IMR-90 (cell line): Measurements from ENCODE around the gene PLAC9. TPM values are rescaled to one million over a fixed set of nuclear protein-coding genes. Genes with fewer than 3 reads are reported as not detected.

ENCODE experiments used
- ATAC-seq: fragments of 200-7000 bp; cut with Tn5 transposase; 2 replicates; pipeline ENCODE4 v1.9.1; 2020; ENCODE audit warnings: low read depth, mild to moderate bottlenecking, moderate library complexity
- BruUV-seq: library from RNA; stranded (reverse); fragments of 400-500 nt; replicated peaks from 2 replicates; lab custom pipeline; 2021; lab: Mats Ljungman, UMichigan
- CTCF ChIA-PET: fragments of 300-600 bp; formaldehyde crosslinking; extraction: SDS; loops from one replicate; lab custom pipeline; 2021; ENCODE audit warnings: antibody characterized with exemption; lab: Yijun Ruan, JAX
- POLR2A ChIA-PET: fragments of 300-600 bp; sonication (Branson Sonifier 250); formaldehyde crosslinking; loops from one replicate; lab custom pipeline; 2022; ENCODE audit warnings: antibody characterized with exemption; ENCODE audit not compliant: unreplicated experiment; lab: Charles Lee
- DNase-seq: peaks from one replicate; pipeline ENCODE4 v3.0.0; 2013
- H2AFZ ChIP-seq: replicated peaks from 2 replicates; pipeline ENCODE3; 2013; ENCODE audit warnings: low read length, mild to moderate bottlenecking; ENCODE audit not compliant: poor library complexity
- H2AK5ac ChIP-seq: 2 replicates; pipeline ENCODE4 v1.6.1; 2013; ENCODE audit warnings: low read depth, low read length, inconsistent platforms
- H2AK9ac ChIP-seq: replicated peaks from 2 replicates; pipeline ENCODE3; 2013; ENCODE audit warnings: mild to moderate bottlenecking, low read depth, low read length, moderate library complexity; ENCODE audit not compliant: poor library complexity
- H2BK120ac ChIP-seq: 2 replicates; pipeline ENCODE4 v1.6.1; 2013; ENCODE audit warnings: low read depth, low read length, inconsistent platforms
- H2BK15ac ChIP-seq: 3 replicates; pipeline ENCODE4 v1.6.1; 2013; ENCODE audit warnings: low read depth, low read length, inconsistent platforms
- H2BK20ac ChIP-seq: 2 replicates; pipeline ENCODE4 v1.6.1; 2013; ENCODE audit warnings: low read depth, mild to moderate bottlenecking, inconsistent platforms, low read length, moderate library complexity
- H2BK5ac ChIP-seq: 2 replicates; pipeline ENCODE4 v1.6.1; 2013; ENCODE audit warnings: mild to moderate bottlenecking, low read depth, low read length, inconsistent platforms; ENCODE audit not compliant: poor library complexity, severe bottlenecking
- H3K14ac ChIP-seq: replicated peaks from 2 replicates; pipeline ENCODE4 v1.6.1; 2013; ENCODE audit warnings: low read depth, low read length, inconsistent platforms
- H3K18ac ChIP-seq: 2 replicates; pipeline ENCODE4 v1.6.1; 2013; ENCODE audit warnings: low read depth, low read length, control low read depth
- H3K23ac ChIP-seq: 2 replicates; pipeline ENCODE4 v1.6.1; 2013; ENCODE audit warnings: low read depth, low read length, inconsistent platforms
- H3K27ac ChIP-seq: 2 replicates; pipeline ENCODE4 v1.5.1; 2013; ENCODE audit warnings: mild to moderate bottlenecking, control low read depth, low read length; ENCODE audit not compliant: insufficient read depth
- H3K27me3 ChIP-seq: 2 replicates; pipeline ENCODE4 v1.6.1; 2013; ENCODE audit warnings: low read length; ENCODE audit not compliant: control insufficient read depth, insufficient read depth
- H3K36me3 ChIP-seq: 2 replicates; pipeline ENCODE4 v1.6.1; 2013; ENCODE audit warnings: low read length, mixed read lengths; ENCODE audit not compliant: control insufficient read depth, insufficient read depth
- H3K4ac ChIP-seq: 2 replicates; pipeline ENCODE4 v1.6.1; 2013; ENCODE audit warnings: low read depth, low read length, inconsistent platforms
- H3K4me1 ChIP-seq: 2 replicates; pipeline ENCODE4 v1.6.1; 2013; ENCODE audit warnings: low read length, mixed read lengths; ENCODE audit not compliant: control insufficient read depth, insufficient read depth
- H3K4me2 ChIP-seq: 2 replicates; pipeline ENCODE4 v1.6.1; 2013; ENCODE audit warnings: low read depth, mild to moderate bottlenecking, control low read depth, low read length, moderate library complexity
- H3K4me3 ChIP-seq: 2 replicates; pipeline ENCODE4 v1.5.1; 2013; ENCODE audit warnings: low read depth, mild to moderate bottlenecking, control low read depth, low read length, moderate library complexity; ENCODE audit not compliant: insufficient read depth
- H3K56ac ChIP-seq: 2 replicates; pipeline ENCODE4 v1.6.1; 2013; ENCODE audit warnings: low read length, inconsistent platforms; ENCODE audit not compliant: insufficient read depth; ENCODE audit errors: extremely low read depth
- H3K79me1 ChIP-seq, 2 experiments: 2 replicates each; pipeline ENCODE4 v1.6.1; 2013; ENCODE audit warnings: low read length in 2 of 2, inconsistent platforms in 1 of 2, low read depth in 1 of 2
- H3K9ac ChIP-seq: 2 replicates; pipeline ENCODE4 v1.6.1; 2013; ENCODE audit warnings: low read depth, low read length, control low read depth
- H3K9me1 ChIP-seq: 2 replicates; pipeline ENCODE4 v1.6.1; 2013; ENCODE audit warnings: low read length, inconsistent platforms; ENCODE audit not compliant: insufficient read depth
- H3K9me3 ChIP-seq: 2 replicates; pipeline ENCODE4 v1.6.1; 2013; ENCODE audit warnings: low read length; ENCODE audit not compliant: control insufficient read depth, insufficient read depth
- H4K20me1 ChIP-seq: 2 replicates; pipeline ENCODE4 v1.6.1; 2013; ENCODE audit warnings: low read length, inconsistent platforms; ENCODE audit not compliant: insufficient read depth
- H4K5ac ChIP-seq: 2 replicates; pipeline ENCODE4 v1.6.1; 2013; ENCODE audit warnings: mild to moderate bottlenecking, low read depth, low read length, control low read depth
- H4K8ac ChIP-seq, 2 experiments: 2 replicates each; pipeline ENCODE4 v1.6.1; 2013; ENCODE audit warnings: low read depth in 2 of 2, low read length in 2 of 2, control low read depth in 1 of 2, inconsistent platforms in 1 of 2
- H4K91ac ChIP-seq: 2 replicates; pipeline ENCODE4 v1.6.1; 2013; ENCODE audit warnings: low read depth, low read length, inconsistent platforms; ENCODE audit not compliant: insufficient read depth
- BHLHE40 ChIP-seq: fragments of 150-350 bp; IDR thresholded peaks from 2 replicates; pipeline ENCODE4 v1.6.1; 2016; ENCODE audit warnings: mild to moderate bottlenecking, low read depth, low read length
- CEBPB ChIP-seq: IDR thresholded peaks from 2 replicates; pipeline ENCODE4 v1.6.1; 2012; ENCODE audit warnings: low read depth, low read length, improper control_type of control experiment
- CHD1 ChIP-seq: IDR thresholded peaks from 2 replicates; pipeline ENCODE4 v1.6.1; 2012; ENCODE audit warnings: low read depth, low read length, improper control_type of control experiment
- FOS ChIP-seq: fragments of 150-350 bp; IDR thresholded peaks from 2 replicates; pipeline ENCODE4 v1.6.1; 2016; ENCODE audit warnings: low read depth, low read length
- MAZ ChIP-seq: IDR thresholded peaks from 2 replicates; pipeline ENCODE4 v1.6.1; 2012; ENCODE audit warnings: low read depth, mild to moderate bottlenecking, low read length, improper control_type of control experiment, moderate library complexity, borderline replicate concordance
- NFE2L2 ChIP-seq: fragments of 150-350 bp; IDR thresholded peaks from 2 replicates; pipeline ENCODE4 v1.6.1; 2016; ENCODE audit warnings: low read depth, mild to moderate bottlenecking, low read length
- SMC3 ChIP-seq: fragments of 150-350 bp; IDR thresholded peaks from 2 replicates; pipeline ENCODE4 v1.6.1; 2016; ENCODE audit warnings: low read depth, mild to moderate bottlenecking, antibody characterized with exemption, low read length, moderate library complexity
- USF2 ChIP-seq: fragments of 150-350 bp; IDR thresholded peaks from 2 replicates; pipeline ENCODE4 v1.6.1; 2017; ENCODE audit warnings: mild to moderate bottlenecking, antibody characterized with exemption, low read length, low read depth
- WGBS, 2 experiments: methylation state at CpG; one replicate each; pipeline versions ENCODE4 v1.1.5 to v1.1.7; 2013; ENCODE audit warnings: missing lambda C conversion rate in 2 of 2; ENCODE audit not compliant: insufficient read length in 1 of 2; ENCODE audit errors: extremely low coverage in 2 of 2; 5-methylcytosine and 5-hydroxymethylcytosine counted together
- dilution Hi-C: fragments of 300-500 bp; cut with HindIII; formaldehyde crosslinking; loops from one replicate; pipeline ENCODE4 v1.14.3; 2018; ENCODE audit warnings: low sequenced_read_pairs; ENCODE audit not compliant: unreplicated experiment
- in situ Hi-C: fragments of 300-500 bp; cut with MboI; formaldehyde crosslinking; loops from 3 replicates; pipeline ENCODE4 v1.14.3; 2019; ENCODE audit warnings: low sequenced_read_pairs, inconsistent platforms, mixed read lengths
- intact Hi-C: fragments of 100-400 bp; cut with micrococcal nuclease; formaldehyde crosslinking; loops from 2 replicates; pipeline ENCODE4 v1.10.0; 2022
- polyA plus RNA-seq, 3 experiments: library from polyadenylated mRNA; depleted of rRNA; stranded (reverse); fragments of >200 nt; gene quantifications; 2 replicates each; pipeline ENCODE4 v1.2.3, GENCODE V29; 2012; ENCODE audit warnings: low replicate concordance in 1 of 3
- total RNA-seq: library from RNA; depleted of rRNA; stranded (reverse); fragments of >200 nt; gene quantifications from 2 replicates; pipeline ENCODE4 v1.2.3, GENCODE V29; 2012
- TF ChIP-seq, protein P1 (sequence below): fragments of 150-350 bp; IDR thresholded peaks from 2 replicates; pipeline ENCODE4 v1.6.1; 2016; ENCODE audit warnings: low read depth, mild to moderate bottlenecking, low read length, moderate library complexity, borderline replicate concordance
- TF ChIP-seq, protein P2 (sequence below): conservative IDR thresholded peaks from 2 replicates; pipeline ENCODE4 v1.5.1; 2012; ENCODE audit warnings: mild to moderate bottlenecking, low read depth, low read length, improper control_type of control experiment

The PLAC9 gene
- total and polyA plus RNA-seq, 2 of the 4 experiments (the other 2 are of a cell fraction), result 1.6 to 12.2 TPM

DNA sequence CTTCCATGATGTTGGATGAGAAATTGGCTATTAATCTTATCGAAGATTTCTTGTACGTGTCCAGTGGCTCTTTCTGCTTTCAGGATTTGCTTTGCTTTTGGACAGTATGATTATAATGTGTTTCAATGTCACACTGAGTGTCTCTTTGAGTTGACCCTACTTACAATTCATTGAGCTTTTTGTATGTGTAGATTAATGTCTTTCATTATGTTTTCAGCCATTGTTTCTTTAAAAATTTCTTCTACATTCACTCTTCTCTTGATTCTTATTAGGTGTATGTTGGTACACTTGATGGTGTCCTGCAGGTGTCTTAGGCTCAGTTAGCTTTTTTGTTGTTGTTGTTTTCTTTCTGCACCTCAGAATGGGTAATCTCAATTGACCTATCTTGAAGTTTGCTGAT is 16.6 kb downstream of the PLAC9 start:
- dilution Hi-C loops (no loop called here), intact Hi-C loops (loop anchor here (5.0 kb wide), 1 partner anchor 92 kb away; no protein-coding TSS in a partner anchor), in situ Hi-C loops (no loop called here)
- no CpG with 5 or more reads among the region's 2 CpGs for whole genome bisulfite sequencing, 2 experiments
- no peak overlapping the region for H2BK15ac ChIP-seq
- no peak overlapping the region for H3K4me2 ChIP-seq
- CTCF ChIA-PET, result interaction anchor here (0.9 kb wide), 1 partner anchor 19 kb away, joined by 4 read pairs; no protein-coding TSS in a partner anchor
- H2BK5ac ChIP-seq, result no peak overlapping the region
- H3K9me1 ChIP-seq, result peaks cover 18% of the 10 kb centered on the region
- BruUV-seq, result no TSS peak
- H2BK20ac ChIP-seq, result no peak overlapping the region
- no peak overlapping the region for H3K4me3 ChIP-seq
- no peak overlapping the region for H3K27ac ChIP-seq
- no peak overlapping the region for H2BK120ac ChIP-seq
- H4K91ac ChIP-seq, result no peak overlapping the region
- H3K36me3 ChIP-seq, result peaks cover 29% of the 10 kb centered on the region
- H3K4ac ChIP-seq, result no peak overlapping the region
- peaks cover 4% of the 10 kb centered on the region; the same call in 1 of the 2 replicates for H3K4me1 ChIP-seq
- POLR2A ChIA-PET, result no interaction called here
- H2AK5ac ChIP-seq, result no peak overlapping the region
- H3K9ac ChIP-seq, result no peak overlapping the region
- no peak overlapping the region for H3K14ac ChIP-seq
- no peak overlapping the region for H3K56ac ChIP-seq
- H3K23ac ChIP-seq, result no peak overlapping the region
- H2AFZ ChIP-seq, result no peak overlapping the region
- no peak for TF ChIP-seq BHLHE40
- TF ChIP-seq NFE2L2, result no peak
- TF ChIP-seq SMC3, result no peak
- no peak for TF ChIP-seq MAZ
- TF ChIP-seq, protein P1, sequence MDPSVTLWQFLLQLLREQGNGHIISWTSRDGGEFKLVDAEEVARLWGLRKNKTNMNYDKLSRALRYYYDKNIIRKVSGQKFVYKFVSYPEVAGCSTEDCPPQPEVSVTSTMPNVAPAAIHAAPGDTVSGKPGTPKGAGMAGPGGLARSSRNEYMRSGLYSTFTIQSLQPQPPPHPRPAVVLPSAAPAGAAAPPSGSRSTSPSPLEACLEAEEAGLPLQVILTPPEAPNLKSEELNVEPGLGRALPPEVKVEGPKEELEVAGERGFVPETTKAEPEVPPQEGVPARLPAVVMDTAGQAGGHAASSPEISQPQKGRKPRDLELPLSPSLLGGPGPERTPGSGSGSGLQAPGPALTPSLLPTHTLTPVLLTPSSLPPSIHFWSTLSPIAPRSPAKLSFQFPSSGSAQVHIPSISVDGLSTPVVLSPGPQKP, result no peak
- TF ChIP-seq, protein P2, sequence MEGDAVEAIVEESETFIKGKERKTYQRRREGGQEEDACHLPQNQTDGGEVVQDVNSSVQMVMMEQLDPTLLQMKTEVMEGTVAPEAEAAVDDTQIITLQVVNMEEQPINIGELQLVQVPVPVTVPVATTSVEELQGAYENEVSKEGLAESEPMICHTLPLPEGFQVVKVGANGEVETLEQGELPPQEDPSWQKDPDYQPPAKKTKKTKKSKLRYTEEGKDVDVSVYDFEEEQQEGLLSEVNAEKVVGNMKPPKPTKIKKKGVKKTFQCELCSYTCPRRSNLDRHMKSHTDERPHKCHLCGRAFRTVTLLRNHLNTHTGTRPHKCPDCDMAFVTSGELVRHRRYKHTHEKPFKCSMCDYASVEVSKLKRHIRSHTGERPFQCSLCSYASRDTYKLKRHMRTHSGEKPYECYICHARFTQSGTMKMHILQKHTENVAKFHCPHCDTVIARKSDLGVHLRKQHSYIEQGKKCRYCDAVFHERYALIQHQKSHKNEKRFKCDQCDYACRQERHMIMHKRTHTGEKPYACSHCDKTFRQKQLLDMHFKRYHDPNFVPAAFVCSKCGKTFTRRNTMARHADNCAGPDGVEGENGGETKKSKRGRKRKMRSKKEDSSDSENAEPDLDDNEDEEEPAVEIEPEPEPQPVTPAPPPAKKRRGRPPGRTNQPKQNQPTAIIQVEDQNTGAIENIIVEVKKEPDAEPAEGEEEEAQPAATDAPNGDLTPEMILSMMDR, result no peak
- no peak for TF ChIP-seq CHD1
- no peak for TF ChIP-seq USF2
- no peak for TF ChIP-seq CEBPB
- TF ChIP-seq FOS, result no peak
- no peak for ATAC-seq
- H4K20me1 ChIP-seq, result no peaks in the 10 kb centered on the region
- no peaks in the 10 kb centered on the region for H3K27me3 ChIP-seq
- H4K8ac ChIP-seq, result no peak overlapping the region
- H3K18ac ChIP-seq, result no peak overlapping the region
- no peak overlapping the region for H4K5ac ChIP-seq
- peaks cover 18 to 34% of the 10 kb centered on the region in 2 experiments for H3K79me1 ChIP-seq
- H3K9me3 ChIP-seq, result no peaks in the 10 kb centered on the region
- no peak overlapping the region for H2AK9ac ChIP-seq
- no peak for DNase-seq
